H9 (cell line): ENCODE measurements around the gene MPHOSPH6. TPM values are rescaled to one million over a fixed set of nuclear protein-coding genes. Genes with fewer than 3 reads are reported as not detected.
A peak's percentile ranks its signal among the peaks of the same experiment; 100 is the strongest.

Source experiments
- DNase-seq: peaks from one replicate; pipeline ENCODE4 v3.0.0-alpha.2; 2017
- H2AFZ ChIP-seq: one replicate; pipeline ENCODE4 v1.6.1; 2013; ENCODE audit warnings: mild to moderate bottlenecking, low read length, control low read depth, moderate library complexity
- H2AK5ac ChIP-seq: 2 replicates; pipeline ENCODE4 v1.6.1; 2013; ENCODE audit warnings: low read length, control low read depth, mixed read lengths; ENCODE audit not compliant: insufficient read length
- H2BK120ac ChIP-seq: one replicate; pipeline ENCODE4 v1.6.1; 2013; ENCODE audit warnings: low read depth, mild to moderate bottlenecking, low read length, control low read depth, inconsistent platforms; ENCODE audit not compliant: poor library complexity, severe bottlenecking
- H2BK12ac ChIP-seq: 2 replicates; pipeline ENCODE4 v1.6.1; 2013; ENCODE audit warnings: low read length, control low read depth, mixed read lengths, low read depth; ENCODE audit not compliant: insufficient read length
- H2BK15ac ChIP-seq: 2 replicates; pipeline ENCODE4 v1.6.1; 2013; ENCODE audit warnings: low read depth, low read length, control low read depth
- H2BK20ac ChIP-seq: one replicate; pipeline ENCODE4 v1.6.1; 2013; ENCODE audit warnings: low read depth, mild to moderate bottlenecking, low read length, control low read depth, inconsistent platforms; ENCODE audit not compliant: poor library complexity, severe bottlenecking
- H2BK5ac ChIP-seq: 2 replicates; pipeline ENCODE4 v1.6.1; 2013; ENCODE audit warnings: low read length, control low read depth, mixed read lengths; ENCODE audit not compliant: insufficient read length
- H3K14ac ChIP-seq: 2 replicates; pipeline ENCODE4 v1.6.1; 2013; ENCODE audit warnings: low read length, control low read depth; ENCODE audit not compliant: insufficient read depth
- H3K18ac ChIP-seq: 2 replicates; pipeline ENCODE4 v1.6.1; 2013; ENCODE audit warnings: low read depth, mild to moderate bottlenecking, mixed read lengths, low read length, control low read depth; ENCODE audit not compliant: insufficient read length
- H3K23ac ChIP-seq: 2 replicates; pipeline ENCODE4 v1.6.1; 2013; ENCODE audit warnings: low read length, control low read depth, mixed read lengths, low read depth; ENCODE audit not compliant: insufficient read length
- H3K23me2 ChIP-seq: 2 replicates; pipeline ENCODE4 v1.6.1; 2013; ENCODE audit warnings: low read depth, mild to moderate bottlenecking, mixed read lengths, low read length, control low read depth; ENCODE audit not compliant: insufficient read length, poor library complexity, severe bottlenecking
- H3K27ac ChIP-seq: 2 replicates; pipeline ENCODE4 v1.5.1; 2013; ENCODE audit warnings: low read length, control low read depth, mixed read lengths, low read depth; ENCODE audit not compliant: insufficient read length
- H3K27me3 ChIP-seq: 2 replicates; pipeline ENCODE4 v1.6.1; 2013; ENCODE audit warnings: low read length, control low read depth, inconsistent platforms; ENCODE audit not compliant: insufficient read depth
- H3K4ac ChIP-seq: 2 replicates; pipeline ENCODE4 v1.6.1; 2013; ENCODE audit warnings: low read depth, mild to moderate bottlenecking, control low read depth, inconsistent platforms, low read length, moderate library complexity
- H3K4me1 ChIP-seq: 2 replicates; pipeline ENCODE4 v1.6.1; 2013; ENCODE audit warnings: low read length, control low read depth, inconsistent platforms; ENCODE audit not compliant: insufficient read depth
- H3K4me2 ChIP-seq: 2 replicates; pipeline ENCODE4 v1.6.1; 2013; ENCODE audit warnings: low read length, control low read depth, mixed read lengths; ENCODE audit not compliant: insufficient read length, insufficient read depth
- H3K56ac ChIP-seq: 2 replicates; pipeline ENCODE4 v1.6.1; 2013; ENCODE audit warnings: low read depth, mild to moderate bottlenecking, mixed read lengths, low read length, control low read depth; ENCODE audit not compliant: insufficient read length
- H3K79me1 ChIP-seq: 2 replicates; pipeline ENCODE4 v1.6.1; 2013; ENCODE audit warnings: low read depth, mild to moderate bottlenecking, moderate library complexity, low read length, control low read depth, inconsistent platforms; ENCODE audit not compliant: insufficient read depth, poor library complexity, severe bottlenecking
- H3K79me2 ChIP-seq: 2 replicates; pipeline ENCODE4 v1.6.1; 2013; ENCODE audit warnings: low read length, control low read depth, inconsistent platforms; ENCODE audit not compliant: insufficient read depth
- H3K9ac ChIP-seq: 2 replicates; pipeline ENCODE4 v1.6.1; 2013; ENCODE audit warnings: low read length, control low read depth, mixed read lengths; ENCODE audit not compliant: insufficient read length; ENCODE audit errors: extremely low read depth
- H3K9me3 ChIP-seq: one replicate; pipeline ENCODE4 v1.6.1; 2013; ENCODE audit warnings: low read depth, low read length, inconsistent platforms; ENCODE audit not compliant: control insufficient read depth
- H3T11ph ChIP-seq: one replicate; pipeline ENCODE4 v1.6.1; 2013; ENCODE audit warnings: mild to moderate bottlenecking, low read length, control low read depth, inconsistent platforms
- H4K20me1 ChIP-seq: one replicate; pipeline ENCODE4 v1.6.1; 2013; ENCODE audit not compliant: control insufficient read depth, insufficient read length, insufficient read depth
- H4K5ac ChIP-seq: 2 replicates; pipeline ENCODE4 v1.6.1; 2013; ENCODE audit warnings: low read depth, mild to moderate bottlenecking, mixed read lengths, low read length, control low read depth; ENCODE audit not compliant: insufficient read length
- H4K8ac ChIP-seq: replicated peaks from 2 replicates; pipeline ENCODE4 v1.6.1; 2013; ENCODE audit warnings: low read length, control low read depth, mixed read lengths, low read depth; ENCODE audit not compliant: insufficient read length
- H4K91ac ChIP-seq: 2 replicates; pipeline ENCODE4 v1.6.1; 2013; ENCODE audit warnings: low read depth, mild to moderate bottlenecking, moderate library complexity, mixed read lengths, low read length, control low read depth; ENCODE audit not compliant: insufficient read length
- H3K27ac Mint-ChIP-seq, 3 experiments: 2 replicates in 2 of 3; 3 replicates in 1 of 3; pipeline ENCODE4 v1.8.0; 2020 to 2021; ENCODE audit warnings: mixed read lengths in 3 of 3, mild to moderate bottlenecking in 1 of 3, moderate library complexity in 1 of 3
- H3K27me3 Mint-ChIP-seq: 2 replicates; pipeline ENCODE4 v1.8.0; 2021; ENCODE audit warnings: low read depth, mild to moderate bottlenecking, moderate library complexity, mixed read lengths
- H3K36me3 Mint-ChIP-seq, 3 experiments: 2 replicates in 2 of 3; 3 replicates in 1 of 3; pipeline ENCODE4 v1.8.0; 2020 to 2021; ENCODE audit warnings: low read depth in 3 of 3, mixed read lengths in 3 of 3; ENCODE audit not compliant: insufficient read depth in 1 of 3
- H3K4me1 Mint-ChIP-seq, 2 experiments: 2 replicates each; pipeline ENCODE4 v1.8.0; 2020; ENCODE audit warnings: mixed read lengths in 2 of 2
- H3K4me3 Mint-ChIP-seq, 2 experiments: 2 replicates in 1 of 2; 3 replicates in 1 of 2; pipeline ENCODE4 v1.8.0; 2020 to 2021; ENCODE audit warnings: mild to moderate bottlenecking in 2 of 2, mixed read lengths in 2 of 2, moderate library complexity in 1 of 2
- H3K9me3 Mint-ChIP-seq, 2 experiments: 2 replicates in 1 of 2; 3 replicates in 1 of 2; pipeline ENCODE4 v1.8.0; 2020; ENCODE audit warnings: mild to moderate bottlenecking in 2 of 2, mixed read lengths in 2 of 2, moderate library complexity in 1 of 2
- WGBS: extraction: QIAGEN DNeasy Blood & Tissue Kit; methylation state at CpG from one replicate; pipeline ENCODE4 v1.1.7; 2013; ENCODE audit warnings: missing lambda C conversion rate, low lambda C conversion rate, mixed read lengths; ENCODE audit not compliant: insufficient read length; ENCODE audit errors: extremely low coverage; 5-methylcytosine and 5-hydroxymethylcytosine counted together
- total RNA-seq: library from RNA; stranded (reverse); gene quantifications from 2 replicates; pipeline ENCODE4 v1.2.1, GENCODE V29; 2021
- TF ChIP-seq, protein P1 (sequence below): fragments of 200-600 bp; sonication (generic); conservative IDR thresholded peaks from 3 replicates; pipeline ENCODE4 v1.8.0; 2021; ENCODE audit warnings: antibody characterized with exemption, mild to moderate bottlenecking

MPHOSPH6 gene
- total RNA-seq, 1 experiment from 2014 or later, result 38.3 TPM

DNA sequence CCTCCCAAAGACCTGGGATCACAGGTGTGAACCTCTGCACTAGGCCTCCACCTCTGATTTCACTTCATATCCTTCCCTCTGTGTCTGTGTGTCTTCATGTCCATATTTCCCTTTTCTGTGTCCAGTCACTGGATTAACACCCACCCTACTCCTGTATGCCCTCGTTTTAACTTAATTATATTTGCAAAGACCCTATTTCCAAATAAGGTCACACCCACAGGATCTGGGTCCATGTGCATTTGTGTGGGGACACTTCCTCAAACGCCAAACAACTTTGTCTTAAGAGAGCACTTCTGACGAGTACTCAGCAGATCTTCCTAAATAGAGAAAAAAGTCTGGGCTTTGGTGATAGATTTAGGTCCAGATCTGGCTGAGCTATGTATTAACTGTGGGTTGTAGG lies 56.3 kb downstream of the MPHOSPH6 start:
- no peak overlapping the region for H3K56ac ChIP-seq
- H3K23ac ChIP-seq, result no peak overlapping the region
- H3K79me2 ChIP-seq, result no peaks in the 10 kb centered on the region
- no peaks in the 10 kb centered on the region; the same call in 1 of the 2 replicates for H3K4me1 ChIP-seq
- no CpG with 5 or more reads among the region's 3 CpGs for WGBS
- no peak overlapping the region for H2AK5ac ChIP-seq
- H2BK20ac ChIP-seq, result no peak overlapping the region
- no peaks in the 10 kb centered on the region for H3K36me3 Mint-ChIP-seq
- H3K9me3 Mint-ChIP-seq, result no peaks in the 10 kb centered on the region; a peak in 1 of 5 replicates
- no peaks in the 10 kb centered on the region for H3K79me1 ChIP-seq
- no peak overlapping the region for H3T11ph ChIP-seq
- 0 out of 7 replicates have a peak overlapping the region, but pooled peaks of 1 of the 3 experiments have one; percentile 71 for H3K27ac Mint-ChIP-seq
- H4K20me1 ChIP-seq, result no peaks in the 10 kb centered on the region
- TF ChIP-seq, protein P1, sequence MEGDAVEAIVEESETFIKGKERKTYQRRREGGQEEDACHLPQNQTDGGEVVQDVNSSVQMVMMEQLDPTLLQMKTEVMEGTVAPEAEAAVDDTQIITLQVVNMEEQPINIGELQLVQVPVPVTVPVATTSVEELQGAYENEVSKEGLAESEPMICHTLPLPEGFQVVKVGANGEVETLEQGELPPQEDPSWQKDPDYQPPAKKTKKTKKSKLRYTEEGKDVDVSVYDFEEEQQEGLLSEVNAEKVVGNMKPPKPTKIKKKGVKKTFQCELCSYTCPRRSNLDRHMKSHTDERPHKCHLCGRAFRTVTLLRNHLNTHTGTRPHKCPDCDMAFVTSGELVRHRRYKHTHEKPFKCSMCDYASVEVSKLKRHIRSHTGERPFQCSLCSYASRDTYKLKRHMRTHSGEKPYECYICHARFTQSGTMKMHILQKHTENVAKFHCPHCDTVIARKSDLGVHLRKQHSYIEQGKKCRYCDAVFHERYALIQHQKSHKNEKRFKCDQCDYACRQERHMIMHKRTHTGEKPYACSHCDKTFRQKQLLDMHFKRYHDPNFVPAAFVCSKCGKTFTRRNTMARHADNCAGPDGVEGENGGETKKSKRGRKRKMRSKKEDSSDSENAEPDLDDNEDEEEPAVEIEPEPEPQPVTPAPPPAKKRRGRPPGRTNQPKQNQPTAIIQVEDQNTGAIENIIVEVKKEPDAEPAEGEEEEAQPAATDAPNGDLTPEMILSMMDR, result no peak
- H3K18ac ChIP-seq, result no peak overlapping the region
- H2AFZ ChIP-seq, result no peak overlapping the region
- H3K4me3 Mint-ChIP-seq, result no peak overlapping the region
- H3K23me2 ChIP-seq, result no peaks in the 10 kb centered on the region
- H2BK120ac ChIP-seq, result no peak overlapping the region
- H4K5ac ChIP-seq, result no peak overlapping the region
- no peak overlapping the region for H2BK15ac ChIP-seq
- H3K4ac ChIP-seq, result no peak overlapping the region
- H3K4me2 ChIP-seq, result no peak overlapping the region
- H3K14ac ChIP-seq, result no peak overlapping the region
- DNase-seq, result no peak
- H3K9ac ChIP-seq, result no peak overlapping the region
- H2BK5ac ChIP-seq, result no peak overlapping the region
- H3K27me3 Mint-ChIP-seq, result peaks cover 1% of the 10 kb centered on the region; the same call in 1 of the 2 replicates
- H3K4me1 Mint-ChIP-seq, result peaks cover 5 to 6% of the 10 kb centered on the region in 2 experiments; a peak in 3 of 4 replicates
- no peaks in the 10 kb centered on the region for H3K9me3 ChIP-seq
- no peak overlapping the region for H4K91ac ChIP-seq
- H3K27ac ChIP-seq, result no peak overlapping the region
- no peak overlapping the region for H2BK12ac ChIP-seq
- H3K27me3 ChIP-seq, result no peaks in the 10 kb centered on the region; the same call in 1 of the 2 replicates
- no peak overlapping the region for H4K8ac ChIP-seq
